Right renal pelvis (tissue), 4 donors: ENCODE results near the gene FAM221B. TPM values are rescaled to one million over a fixed set of nuclear protein-coding genes. Genes with fewer than 3 reads are reported as not detected.

Experiments used
- polyA plus RNA-seq, 4 donors: library from polyadenylated mRNA; unstranded; fragments of 120-200 nt; gene quantifications; one replicate each; pipeline ENCODE4 v1.2.1, GENCODE V29; 2013; ENCODE audit not compliant: insufficient read length in 4 of 4

The FAM221B gene
- polyA plus RNA-seq, 4 donors, result 0.10 to 0.16 (median 0.13) TPM; not detected in 1

Other genes starting within 250 kb of the FAM221B start
- gene TESK1, start 223.5 kb downstream of the FAM221B start, polyA plus RNA-seq, result 10 to 100 TPM; 34.4 to 44.0 (median 38.9) TPM
- gene CD72, start 210.3 kb downstream of the FAM221B start, polyA plus RNA-seq, result 1 to 10 TPM; 2.5 to 3.3 (median 2.7) TPM
- gene SIT1, start 177.8 kb downstream of the FAM221B start, polyA plus RNA-seq, result under 1 TPM; 0.28 to 0.43 (median 0.35) TPM
- gene RMRP, start 170.7 kb downstream of the FAM221B start, polyA plus RNA-seq, result not detected
- gene CCDC107, start 170.4 kb downstream of the FAM221B start, polyA plus RNA-seq, result 10 to 100 TPM; 13.9 to 21.9 (median 17.4) TPM
- gene ARHGEF39, start 163.5 kb downstream of the FAM221B start, polyA plus RNA-seq, result 1 to 10 TPM; 8.8 to 9.9 (median 9.2) TPM
- under 1 TPM in 3 of 4 donors, not detected in 1; 0.20 to 0.61 (median 0.60) TPM for gene CA9, start 154.8 kb downstream of the FAM221B start, polyA plus RNA-seq
- gene TPM2, start 138.8 kb downstream of the FAM221B start, polyA plus RNA-seq, result 100 to 1,000 TPM; 128 to 170 (median 161) TPM
- gene TLN1, start 96.5 kb downstream of the FAM221B start, polyA plus RNA-seq, result 100 to 1,000 TPM; 125 to 176 (median 153) TPM
- 10 to 100 TPM; 38.2 to 47.9 (median 40.8) TPM for gene CREB3, start 96.1 kb downstream of the FAM221B start, polyA plus RNA-seq
- gene GBA2, start 79.5 kb downstream of the FAM221B start, polyA plus RNA-seq, result 100 to 1,000 TPM in 2 of 4 donors, 10 to 100 TPM in 2; 97.9 to 118 (median 103) TPM
- gene RGP1, start 79.4 kb downstream of the FAM221B start, polyA plus RNA-seq, result 10 to 100 TPM; 28.2 to 30.4 (median 28.7) TPM
- gene MSMP, start 74.5 kb downstream of the FAM221B start, polyA plus RNA-seq, result 1 to 10 TPM in 1 of 4 donors, not detected in 3; 2.2 TPM
- 10 to 100 TPM; 24.4 to 28.1 (median 26.0) TPM for gene NPR2, start 37.1 kb downstream of the FAM221B start, polyA plus RNA-seq
- 1 to 10 TPM; 4.7 to 6.7 (median 5.4) TPM for gene SPAG8, start 16.5 kb downstream of the FAM221B start, polyA plus RNA-seq
- gene HINT2, start 13.7 kb downstream of the FAM221B start, polyA plus RNA-seq, result 10 to 100 TPM; 53.7 to 66.4 (median 60.5) TPM
- 10 to 100 TPM; 26.0 to 31.8 (median 30.0) TPM for gene TMEM8B, start 496 bp upstream of the FAM221B start, polyA plus RNA-seq
- gene OR13J1, start 41.7 kb upstream of the FAM221B start, polyA plus RNA-seq, result under 1 TPM in 1 of 4 donors, not detected in 3; 0.04 TPM
- gene HRCT1, start 77.5 kb upstream of the FAM221B start, polyA plus RNA-seq, result under 1 TPM in 3 of 4 donors, not detected in 1; 0.35 to 0.60 (median 0.43) TPM
- gene SPAAR, start 80.8 kb upstream of the FAM221B start, polyA plus RNA-seq, result 1 to 10 TPM; 1.3 to 1.6 (median 1.6) TPM
- gene OR2S2, start 129.4 kb upstream of the FAM221B start, polyA plus RNA-seq, result not detected
- 10 to 100 TPM; 28.3 to 34.0 (median 32.5) TPM for gene RECK, start 208.2 kb upstream of the FAM221B start, polyA plus RNA-seq